Measurements from ENCODE around the gene PCSK5. TPM values are rescaled to one million over a fixed set of nuclear protein-coding genes. Genes with fewer than 3 reads are reported as not detected.
A peak's percentile ranks its signal among the peaks of the same experiment; 100 is the strongest.
"Not testable (repeated sequence)": the region's sequence is repeated elsewhere in the genome, so short reads cannot be mapped to it uniquely, and the experiment has no call there.

PCSK5 gene
- total RNA-seq, 4 donors from 2014 or later: 9.6 to 41.8 (median 15.1) TPM

- DNase-seq: no peak
- Histone ChIP-seq H3K36me3 (no peaks in the 10 kb centered on the region), H3K27ac (no peak overlapping the region), H3K9me3 (no peaks in the 10 kb centered on the region), H3K4me1 (no peaks in the 10 kb centered on the region), H3K27me3 (no peaks in the 10 kb centered on the region), H3K4me3 (replicated peaks in 1 of 3) (no peak overlapping the region)
- intact Hi-C loops (cut with DNase I): no loop called here
- TF ChIP-seq, protein P1, sequence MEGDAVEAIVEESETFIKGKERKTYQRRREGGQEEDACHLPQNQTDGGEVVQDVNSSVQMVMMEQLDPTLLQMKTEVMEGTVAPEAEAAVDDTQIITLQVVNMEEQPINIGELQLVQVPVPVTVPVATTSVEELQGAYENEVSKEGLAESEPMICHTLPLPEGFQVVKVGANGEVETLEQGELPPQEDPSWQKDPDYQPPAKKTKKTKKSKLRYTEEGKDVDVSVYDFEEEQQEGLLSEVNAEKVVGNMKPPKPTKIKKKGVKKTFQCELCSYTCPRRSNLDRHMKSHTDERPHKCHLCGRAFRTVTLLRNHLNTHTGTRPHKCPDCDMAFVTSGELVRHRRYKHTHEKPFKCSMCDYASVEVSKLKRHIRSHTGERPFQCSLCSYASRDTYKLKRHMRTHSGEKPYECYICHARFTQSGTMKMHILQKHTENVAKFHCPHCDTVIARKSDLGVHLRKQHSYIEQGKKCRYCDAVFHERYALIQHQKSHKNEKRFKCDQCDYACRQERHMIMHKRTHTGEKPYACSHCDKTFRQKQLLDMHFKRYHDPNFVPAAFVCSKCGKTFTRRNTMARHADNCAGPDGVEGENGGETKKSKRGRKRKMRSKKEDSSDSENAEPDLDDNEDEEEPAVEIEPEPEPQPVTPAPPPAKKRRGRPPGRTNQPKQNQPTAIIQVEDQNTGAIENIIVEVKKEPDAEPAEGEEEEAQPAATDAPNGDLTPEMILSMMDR (IDR thresholded peaks at IDR 0.05): no peak
- TF ChIP-seq POLR2A (IDR thresholded peaks at IDR 0.05): no peak
- WGBS, 2 donors: 96 to 97% methylated on average over 5 of the region's 5 CpGs
These were observed 420.5 kb downstream of the PCSK5 start for GRCh38 chr9:76310991-76311390.

DNA sequence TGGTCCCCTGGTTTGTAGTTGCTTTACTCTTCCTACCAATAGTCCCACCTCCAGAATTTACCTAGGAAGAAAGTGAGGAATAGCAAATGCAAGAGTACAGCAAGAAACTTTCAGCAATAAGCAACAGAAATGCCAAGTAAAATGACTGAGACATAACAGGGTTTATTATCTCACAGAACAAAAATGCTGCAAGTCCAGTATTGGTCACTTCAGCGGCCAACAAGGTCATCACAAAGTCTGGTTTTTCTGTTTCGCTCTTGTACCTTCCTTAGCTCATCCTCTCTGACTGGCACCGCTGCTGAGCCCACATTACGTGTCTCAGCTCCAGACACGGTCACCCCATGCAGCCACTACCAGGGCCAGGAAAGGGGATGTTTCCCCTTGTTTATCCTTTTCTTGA lies 421.1 kb downstream of the PCSK5 start:
- H3K9me3 ChIP-seq: no peaks in the 10 kb centered on the region
- intact Hi-C loops (cut with DNase I): no loop called here
- H3K27ac ChIP-seq: no peak overlapping the region
- H3K27me3 ChIP-seq: no peaks in the 10 kb centered on the region
- H3K4me3 ChIP-seq (replicated peaks in 1 of 3): no peak overlapping the region
- no peak for DNase-seq
- H3K36me3 ChIP-seq: no peaks in the 10 kb centered on the region
- H3K4me1 ChIP-seq: no peaks in the 10 kb centered on the region
- WGBS, 2 donors: 84 to 94% methylated on average over 5 of the region's 5 CpGs
- TF ChIP-seq, protein P1 (IDR thresholded peaks at IDR 0.05): no peak
- no peak for TF ChIP-seq POLR2A (IDR thresholded peaks at IDR 0.05)

- no peak for DNase-seq
- Histone ChIP-seq H3K4me3 (replicated peaks in 1 of 3) (no peak overlapping the region), H3K27me3 (no peaks in the 10 kb centered on the region), H3K27ac (no peak overlapping the region), H3K9me3 (no peaks in the 10 kb centered on the region), H3K36me3 (no peaks in the 10 kb centered on the region), H3K4me1 (no peaks in the 10 kb centered on the region)
- intact Hi-C loops (cut with DNase I): no loop called here
- TF ChIP-seq POLR2A (IDR thresholded peaks at IDR 0.05): no peak
- TF ChIP-seq, protein P1 (IDR thresholded peaks at IDR 0.05): no peak
- WGBS, 2 donors: 58 to 65% methylated on average over 2 of the region's 2 CpGs
These were observed 423.3 kb downstream of the PCSK5 start for GRCh38 chr9:76313771-76314170.

- Histone ChIP-seq H3K27me3 (no peaks in the 10 kb centered on the region), H3K4me1 (no peaks in the 10 kb centered on the region), H3K9me3 (no peaks in the 10 kb centered on the region), H3K27ac (no peak overlapping the region), H3K36me3 (no peaks in the 10 kb centered on the region), H3K4me3 (replicated peaks in 1 of 3) (no peak overlapping the region)
- intact Hi-C loops (cut with DNase I): no loop called here
- TF ChIP-seq, protein P1 (IDR thresholded peaks at IDR 0.05): no peak
- no peak for TF ChIP-seq POLR2A (IDR thresholded peaks at IDR 0.05)
- no peak for DNase-seq
- 98 to 100% methylated on average over 4 of the region's 4 CpGs for WGBS, 2 donors
These were observed 423.8 kb downstream of the PCSK5 start for GRCh38 chr9:76314321-76314720.

DNA sequence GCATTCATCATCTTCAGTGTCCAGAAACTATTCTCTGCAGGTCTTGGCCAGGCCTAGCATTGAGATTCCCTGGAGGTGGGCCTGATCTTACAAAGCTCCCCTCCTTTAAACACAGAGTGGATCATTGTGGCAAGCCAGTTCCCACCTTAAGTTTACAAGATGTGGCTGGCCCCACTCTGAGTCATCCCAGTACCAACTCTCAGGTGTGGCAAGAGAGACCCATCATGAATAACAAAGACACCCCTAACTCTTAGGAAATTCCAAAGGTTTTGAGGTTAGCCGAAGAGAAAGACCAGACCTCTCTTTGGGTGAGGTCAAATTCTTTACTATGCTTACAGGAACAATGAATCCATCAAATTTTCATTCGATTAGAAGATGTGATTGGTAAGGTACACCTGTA lies 425.6 kb downstream of the PCSK5 start:
- 81 to 91% methylated on average over 2 of the region's 2 CpGs for WGBS, 2 donors

GRCh38 chr9:76319466-76319865 lies 429.0 kb downstream of the PCSK5 start:
- H3K27ac ChIP-seq; intact Hi-C loops (cut with DNase I); H3K27me3 ChIP-seq; H3K4me1 ChIP-seq; H3K9me3 ChIP-seq; H3K36me3 ChIP-seq: not testable (repeated sequence)
- H3K4me3 ChIP-seq (replicated peaks in 1 of 3): peak overlapping the region in 1 of 3 donors; percentile 4
- DNase-seq: peak; percentile 75 to 82
- WGBS, 2 donors: 25 to 44% methylated on average over 4 to 13 of the region's 13 CpGs

More for the DNA sequence above, 425.6 kb downstream of the PCSK5 start:
- no peaks in the 10 kb centered on the region for H3K4me1 ChIP-seq
- intact Hi-C loops (cut with DNase I): no loop called here
- H3K9me3 ChIP-seq: no peaks in the 10 kb centered on the region
- no peak for DNase-seq
- TF ChIP-seq POLR2A (IDR thresholded peaks at IDR 0.05): no peak
- TF ChIP-seq, protein P1 (IDR thresholded peaks at IDR 0.05): no peak
- no peaks in the 10 kb centered on the region for H3K36me3 ChIP-seq
- no peak overlapping the region for H3K4me3 ChIP-seq (replicated peaks in 1 of 3)
- no peaks in the 10 kb centered on the region for H3K27me3 ChIP-seq
- no peak overlapping the region for H3K27ac ChIP-seq
